ENCODE results near the gene CCL7. TPM values are rescaled to one million over a fixed set of nuclear protein-coding genes. Genes with fewer than 3 reads are reported as not detected.

CCL7 gene
- total RNA-seq, 1 experiment from 2014 or later, result not detected

GRCh38 chr17:34257299-34257985, 12.6 kb upstream of the CCL7 start:
- POLR2A ChIA-PET, result no interaction called here
- H3K4me1 Mint-ChIP-seq (ENCODE audit: insufficient read depth, unreplicated experiment), result peaks cover 38% of the 10 kb centered on the region

GRCh38 chr17:34257986-34258326, 12.1 kb upstream of the CCL7 start:
- Mint-ChIP-seq H3K36me3 (ENCODE audit: insufficient read depth, unreplicated experiment) (no peaks in the 10 kb centered on the region), H3K4me3 (ENCODE audit: unreplicated experiment) (no peak overlapping the region), H3K9me3 (ENCODE audit: unreplicated experiment) (no peaks in the 10 kb centered on the region), H3K27ac (ENCODE audit: low read depth, unreplicated experiment) (no peak overlapping the region), H3K4me1 (ENCODE audit: insufficient read depth, unreplicated experiment) (peaks cover 33% of the 10 kb centered on the region), H3K27me3 (ENCODE audit: insufficient read depth, unreplicated experiment) (no peaks in the 10 kb centered on the region)
- no peak for TF ChIP-seq CTCF (IDR thresholded peaks at IDR 0.05; ENCODE audit: unreplicated experiment)
- POLR2A ChIA-PET, result no interaction called here
- CTCF ChIA-PET, result no interaction called here
- intact Hi-C loops (cut with micrococcal nuclease), result no loop called here
- no TSS peak for BruUV-seq (replicated peaks)
- DNase-seq (ENCODE audit: unreplicated experiment), result no peak

More at GRCh38 chr17:34257299-34257985, 12.6 kb upstream of the CCL7 start:
- no peak for DNase-seq (ENCODE audit: unreplicated experiment)
- Mint-ChIP-seq H3K27ac (ENCODE audit: low read depth, unreplicated experiment) (no peak overlapping the region), H3K36me3 (ENCODE audit: insufficient read depth, unreplicated experiment) (no peaks in the 10 kb centered on the region), H3K9me3 (ENCODE audit: unreplicated experiment) (no peaks in the 10 kb centered on the region), H3K27me3 (ENCODE audit: insufficient read depth, unreplicated experiment) (no peaks in the 10 kb centered on the region), H3K4me3 (ENCODE audit: unreplicated experiment) (no peak overlapping the region)
- BruUV-seq (replicated peaks), result no TSS peak
- CTCF ChIA-PET, result interaction anchor here (2.9 kb wide), 1 partner anchor 104 kb away, joined by 12 read pairs; no protein-coding TSS in a partner anchor
- intact Hi-C loops (cut with micrococcal nuclease), result no loop called here
- TF ChIP-seq CTCF (IDR thresholded peaks at IDR 0.05; ENCODE audit: unreplicated experiment), result no peak

GRCh38 chr17:34259146-34259545, 10.9 kb upstream of the CCL7 start:
- ChIA-PET POLR2A (no interaction called here), CTCF (no interaction called here)
- Mint-ChIP-seq H3K36me3 (ENCODE audit: insufficient read depth, unreplicated experiment) (no peaks in the 10 kb centered on the region), H3K4me3 (ENCODE audit: unreplicated experiment) (no peak overlapping the region), H3K27me3 (ENCODE audit: insufficient read depth, unreplicated experiment) (no peaks in the 10 kb centered on the region), H3K9me3 (ENCODE audit: unreplicated experiment) (no peaks in the 10 kb centered on the region), H3K27ac (ENCODE audit: low read depth, unreplicated experiment) (no peak overlapping the region), H3K4me1 (ENCODE audit: insufficient read depth, unreplicated experiment) (peaks cover 25% of the 10 kb centered on the region)
- BruUV-seq (replicated peaks), result no TSS peak
- DNase-seq (ENCODE audit: unreplicated experiment), result no peak
- TF ChIP-seq CTCF (IDR thresholded peaks at IDR 0.05; ENCODE audit: unreplicated experiment), result no peak
- intact Hi-C loops (cut with micrococcal nuclease), result no loop called here

- H3K4me1 Mint-ChIP-seq (ENCODE audit: insufficient read depth, unreplicated experiment), result peaks cover 12% of the 10 kb centered on the region
- ChIA-PET CTCF (no interaction called here), POLR2A (no interaction called here)
- H3K9me3 Mint-ChIP-seq (ENCODE audit: unreplicated experiment), result no peaks in the 10 kb centered on the region
- intact Hi-C loops (cut with micrococcal nuclease), result loop anchor here (10.0 kb wide), 1 partner anchor 56 kb away; no protein-coding TSS in a partner anchor
- no peak for DNase-seq (ENCODE audit: unreplicated experiment)
- H3K27ac Mint-ChIP-seq (ENCODE audit: low read depth, unreplicated experiment), result no peak overlapping the region
- H3K4me3 Mint-ChIP-seq (ENCODE audit: unreplicated experiment), result no peak overlapping the region
- H3K36me3 Mint-ChIP-seq (ENCODE audit: insufficient read depth, unreplicated experiment), result no peaks in the 10 kb centered on the region
- peaks cover 12% of the 10 kb centered on the region for H3K27me3 Mint-ChIP-seq (ENCODE audit: insufficient read depth, unreplicated experiment)
- no TSS peak for BruUV-seq (replicated peaks)
- TF ChIP-seq CTCF (IDR thresholded peaks at IDR 0.05; ENCODE audit: unreplicated experiment), result no peak
These were observed 9.2 kb upstream of the CCL7 start for GRCh38 chr17:34260861-34261260.
